GM12878 (cell line): ENCODE measurements around the gene NFKBIB. TPM values are rescaled to one million over a fixed set of nuclear protein-coding genes. Genes with fewer than 3 reads are reported as not detected.

Experiments used
- ATAC-seq: fragments of 200-7000 bp; cut with Tn5 transposase; 3 replicates; pipeline ENCODE4 v1.9.1; 2020; ENCODE audit warnings: mild to moderate bottlenecking, moderate library complexity
- BruUV-seq: library from RNA; stranded (reverse); fragments of 400-500 nt; replicated peaks from 2 replicates; lab custom pipeline; 2021; lab: Mats Ljungman, UMichigan
- CTCF ChIA-PET: fragments of 300-600 bp; sonication (Branson Sonifier 250); formaldehyde crosslinking; extraction: SDS; loops from one replicate; lab custom pipeline; 2021; ENCODE audit warnings: inconsistent platforms; lab: Yijun Ruan, JAX
- POLR2A ChIA-PET: fragments of 350-600 bp; formaldehyde crosslinking; extraction: SDS; loops from one replicate; lab custom pipeline; 2021; ENCODE audit warnings: inconsistent platforms; lab: Charles Lee
- RAD21 ChIA-PET: fragments of 300-600 bp; sonication (Branson Sonifier 250); formaldehyde crosslinking; loops from one replicate; lab custom pipeline; 2023; ENCODE audit warnings: antibody characterized with exemption; ENCODE audit not compliant: unreplicated experiment; lab: Charles Lee
- SMC1A ChIA-PET: fragments of 300-600 bp; sonication (Branson Sonifier 250); formaldehyde crosslinking; loops from one replicate; lab custom pipeline; 2023; ENCODE audit not compliant: unreplicated experiment, uncharacterized antibody; lab: Charles Lee
- DNase-seq: peaks from one replicate; pipeline ENCODE4 v3.0.0-alpha.2; 2011; ENCODE audit warnings: low read depth, low spot score
- FAIRE-seq: peaks from 3 replicates; lab custom pipeline; 2011; peaks lifted over from hg19 to GRCh38; lab: Jason Lieb, UNC
- H2AFZ ChIP-seq: 2 replicates; pipeline ENCODE4 v1.6.0; 2011; ENCODE audit warnings: low read depth, low read length, control low read depth; ENCODE audit not compliant: control insufficient read depth
- H3K27ac ChIP-seq: 2 replicates; pipeline ENCODE4 v1.5.1; 2011; ENCODE audit warnings: control low read depth; ENCODE audit not compliant: control insufficient read depth, insufficient read depth
- H3K27me3 ChIP-seq, 2 experiments: replicated peaks in 1 of 2; 2 replicates each; pipeline versions ENCODE4 v1.6.0 to v1.6.1; 2011; ENCODE audit warnings: low read length in 1 of 2; ENCODE audit not compliant: control insufficient read depth in 2 of 2, insufficient read depth in 2 of 2
- H3K36me3 ChIP-seq, 2 experiments: 2 replicates each; pipeline ENCODE4 v1.5.1; 2011; ENCODE audit warnings: low read length in 1 of 2; ENCODE audit not compliant: control insufficient read depth in 2 of 2, insufficient read depth in 2 of 2
- H3K4me1 ChIP-seq: 2 replicates; pipeline ENCODE4 v1.6.1; 2011; ENCODE audit warnings: mild to moderate bottlenecking, low read length, moderate library complexity, mixed read lengths; ENCODE audit not compliant: control insufficient read depth, insufficient read depth
- H3K4me2 ChIP-seq: 2 replicates; pipeline ENCODE4 v1.6.0; 2011; ENCODE audit warnings: control low read depth; ENCODE audit not compliant: control insufficient read depth, insufficient read depth
- H3K4me3 ChIP-seq: fragments of 200-600 bp; sonication (generic); 2 replicates; pipeline ENCODE4 v1.5.1; 2016
- H3K79me2 ChIP-seq: 2 replicates; pipeline ENCODE4 v1.6.0; 2011; ENCODE audit warnings: low read length; ENCODE audit not compliant: control insufficient read depth, insufficient read depth
- H3K9ac ChIP-seq: 2 replicates; pipeline ENCODE4 v1.8.0; 2011; ENCODE audit warnings: low read length, control low read depth, mixed read lengths; ENCODE audit not compliant: control insufficient read depth, insufficient read depth
- H3K9me3 ChIP-seq: replicated peaks from 3 replicates; pipeline ENCODE4 v1.5.1; 2011; ENCODE audit warnings: mild to moderate bottlenecking, low read length; ENCODE audit not compliant: control insufficient read depth, insufficient read depth
- H4K20me1 ChIP-seq: 2 replicates; pipeline ENCODE4 v1.6.0; 2011; ENCODE audit not compliant: control insufficient read depth, insufficient read depth
- NBN ChIP-seq: fragments of 450-650 bp; IDR thresholded peaks from 2 replicates; pipeline ENCODE4 v1.6.1; 2016
- PML ChIP-seq: IDR thresholded peaks from 2 replicates; pipeline ENCODE4 v1.6.1; 2012; ENCODE audit warnings: low read length, inconsistent platforms
- TAF1 ChIP-seq: IDR thresholded peaks from 2 replicates; pipeline ENCODE4 v1.6.1; 2011; ENCODE audit warnings: mild to moderate bottlenecking, low read depth, low read length, borderline replicate concordance
- WGBS: methylation state at CpG from one replicate; pipeline ENCODE4 v1.1.6; 2016; ENCODE audit warnings: low lambda C conversion rate; ENCODE audit not compliant: insufficient replicate concordance, insufficient coverage; ENCODE audit errors: missing lambda C conversion rate; 5-methylcytosine and 5-hydroxymethylcytosine counted together
- in situ Hi-C: fragments of 300-500 bp; cut with MboI; formaldehyde crosslinking; loops from 9 replicates; pipeline ENCODE4 v1.14.3; 2018; ENCODE audit warnings: mixed read lengths
- intact Hi-C: fragments of 100-400 bp; cut with micrococcal nuclease; formaldehyde crosslinking; loops from one replicate; pipeline ENCODE4 v1.14.2; 2022; ENCODE audit not compliant: unreplicated experiment
- polyA plus RNA-seq, 11 experiments: library from polyadenylated mRNA; depleted of rRNA in 4 of 11; unstranded in 6 of 11; stranded (reverse) in 5 of 11; fragments of >200 nt; fragmentation: Nextera tagmentation in 4 of 11; fragmentation: Illumina TruSeq in 1 of 11; extraction: Ambion mirVana in 4 of 11; extraction: Trizol in 1 of 11; gene quantifications; 1 replicate in 1 of 11; 2 replicates in 10 of 11; pipeline versions ENCODE4 v1.2.1 to v1.2.3, GENCODE V29; 2011 to 2016; ENCODE audit warnings: inconsistent platforms in 2 of 11, missing spikeins in 2 of 11, low read depth in 1 of 11
- total RNA-seq, 4 experiments: library from RNA; depleted of rRNA in 3 of 4; stranded (reverse); fragments of >200 nt in 3 of 4; fragmentation: Illumina TruSeq in 1 of 4; extraction: Trizol in 1 of 4; gene quantifications; 2 replicates each; pipeline versions ENCODE4 v1.2.1 to v1.2.3, GENCODE V29; 2013 to 2021
- TF ChIP-seq, protein P1 (sequence below): fragments of 450-650 bp; IDR thresholded peaks from 2 replicates; pipeline ENCODE4 v1.6.1; 2017; ENCODE audit warnings: mild to moderate bottlenecking, moderate library complexity
- TF ChIP-seq, protein P2 (sequence below): fragments of 450-650 bp; IDR thresholded peaks from 2 replicates; pipeline ENCODE4 v1.6.1; 2014; ENCODE audit warnings: mild to moderate bottlenecking

NFKBIB gene
- total and polyA plus RNA-seq, 10 of the 15 experiments (the other 5 are each of a cell fraction or from before 2014, with no cell fraction given), result 1.2 to 60.9 (median 31.0) TPM

DNA sequence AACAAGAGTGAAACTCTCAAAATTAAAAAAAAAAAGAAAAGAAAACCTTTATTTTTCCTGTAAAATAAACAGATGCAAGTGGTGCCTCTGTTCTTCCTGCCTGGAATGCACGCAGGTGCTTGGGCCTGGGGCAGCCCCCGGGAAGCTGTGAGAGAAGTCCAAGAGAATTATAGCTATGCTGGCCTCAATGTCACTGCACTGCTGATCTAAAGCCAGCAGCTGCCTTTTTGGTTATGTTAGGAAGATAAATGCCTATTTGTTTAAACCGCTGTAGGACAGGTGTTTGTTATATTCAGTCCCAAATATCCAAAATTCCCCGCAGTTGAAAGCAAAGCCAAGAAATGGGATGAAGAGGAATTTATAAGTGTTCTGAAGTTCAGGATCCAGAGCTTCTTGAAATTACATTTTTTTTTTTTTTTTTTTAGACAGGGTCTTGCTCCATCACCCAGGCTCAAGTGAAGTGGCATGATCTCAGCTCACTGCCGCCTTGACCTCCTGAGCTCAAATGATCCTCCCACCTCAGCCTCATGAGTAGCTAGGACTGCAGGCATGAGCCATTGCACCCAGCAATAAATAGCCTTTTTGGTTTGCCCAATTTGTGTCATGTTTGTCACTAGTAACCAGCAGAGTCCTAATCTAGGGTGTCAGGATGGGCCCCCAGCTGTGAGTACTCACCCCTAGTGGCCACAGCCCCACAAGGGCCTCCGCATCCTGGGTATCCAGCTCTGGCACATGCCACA is 23.9 kb upstream of the NFKBIB start:
- 0 out of 3 replicates have a peak, but pooled peaks have one; percentile 7 for ATAC-seq
- 92% methylated on average over 6 of the region's 6 CpGs for WGBS
- peaks cover 7% of the 10 kb centered on the region for H3K4me1 ChIP-seq
- peaks cover 0 to 4% of the 10 kb centered on the region in 2 experiments; a peak in 1 of 4 replicates for H3K36me3 ChIP-seq
- TF ChIP-seq TAF1, result no peak
- no peak overlapping the region for H3K4me3 ChIP-seq
- no TSS peak for BruUV-seq
- no peak for DNase-seq
- intact Hi-C loops (no loop called here), in situ Hi-C loops (no loop called here)
- no peaks in the 10 kb centered on the region; the same call in none of the 2 replicates for H3K79me2 ChIP-seq
- ChIA-PET POLR2A (interaction anchor here (1.0 to 3.0 kb wide), 4 partner anchors 11 to 27 kb away, joined by 3 to 12 read pairs (median 7); partner anchors contain the start of gene HNRNPL), RAD21 (interaction anchor here (0.7 kb wide), 1 partner anchor 54 kb away, joined by 3 read pairs; the partner anchor contains the start of genes MRPS12 and SARS2), SMC1A (interaction anchor here (0.6 to 1.2 kb wide), 4 partner anchors 12 to 914 kb away, joined by 3 to 4 read pairs (median 3); no protein-coding TSS in a partner anchor), CTCF (interaction anchor here (1.2 to 4.8 kb wide), 2 partner anchors 12 to 360 kb away, joined by 3 to 62 read pairs; no protein-coding TSS in a partner anchor)
- no peak overlapping the region for H2AFZ ChIP-seq
- H3K9me3 ChIP-seq, result no peaks in the 10 kb centered on the region
- no peaks in the 10 kb centered on the region for H4K20me1 ChIP-seq
- H3K9ac ChIP-seq, result no peak overlapping the region
- no peak for FAIRE-seq
- H3K4me2 ChIP-seq, result no peak overlapping the region
- H3K27me3 ChIP-seq, result no peaks in the 10 kb centered on the region
- H3K27ac ChIP-seq, result no peak overlapping the region

DNA sequence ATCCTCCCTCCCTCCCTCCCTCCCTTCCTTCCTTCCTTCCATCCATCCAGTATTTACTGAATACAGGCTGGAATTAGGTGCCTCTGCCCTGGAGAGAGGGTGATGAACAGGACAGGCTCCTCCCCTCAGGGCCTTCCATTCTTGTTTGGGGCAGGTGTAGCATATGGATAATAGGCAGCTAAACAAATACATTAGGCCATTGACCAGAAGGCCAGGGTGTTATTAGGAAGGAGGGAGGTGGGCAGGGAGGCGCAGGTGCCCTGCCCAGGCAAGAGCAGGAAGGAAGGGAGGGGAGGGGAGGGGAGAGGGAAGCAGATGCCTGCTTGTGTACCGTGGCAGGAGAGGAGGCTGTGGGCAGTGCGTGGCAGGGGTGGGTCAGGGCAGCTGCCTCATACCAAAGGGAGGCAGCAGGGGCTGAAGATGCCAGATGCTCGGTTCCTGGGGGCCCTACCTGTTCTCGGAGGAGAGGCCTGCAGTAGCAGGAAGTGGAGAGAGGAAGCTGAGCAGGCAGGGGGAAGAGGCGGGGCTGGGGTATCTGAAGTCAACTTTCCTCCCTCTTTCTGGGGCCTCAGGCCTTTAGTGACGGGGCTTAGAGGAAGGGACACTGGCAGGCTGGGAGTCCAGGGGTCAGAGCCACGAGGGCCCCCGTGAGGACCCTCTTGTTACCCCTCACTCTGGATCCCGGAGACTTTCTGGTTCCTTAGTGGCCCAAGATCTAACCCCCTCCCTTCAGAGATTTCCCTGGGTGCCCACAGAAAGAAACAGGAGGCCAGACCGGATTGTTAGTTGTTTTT is 21.8 kb upstream of the NFKBIB start, which contains the start of gene RINL:
Gene RINL, minus strand, starts transcription at position 495 of the 794 bp plus-strand sequence. CDS start 1,533 bp downstream, outside the sequence.
- ChIA-PET RAD21 (interaction anchor here (0.7 to 2.1 kb wide), 15 partner anchors 9 to 363 kb away, joined by 3 to 8 read pairs (median 4); partner anchors contain the start of genes ECH1, MAP4K1, MRPS12 and NFKBIB), SMC1A (interaction anchor here (0.6 to 1.9 kb wide), 12 partner anchors 8 to 365 kb away, joined by 3 to 9 read pairs (median 4); partner anchors contain the start of gene NFKBIB), CTCF (interaction anchor here (0.6 to 4.8 kb wide), 11 partner anchors 9 to 475 kb away, joined by 3 to 62 read pairs (median 4); partner anchors contain the start of genes FAM98C, HNRNPL, MRPS12 and SARS2), POLR2A (interaction anchor here (0.8 to 3.0 kb wide), 14 partner anchors 8 to 371 kb away, joined by 3 to 12 read pairs (median 5); partner anchors contain the start of genes ECH1, HNRNPL, NFKBIB and SIRT2)
- FAIRE-seq (peak; percentile 94), DNase-seq (no peak), ATAC-seq (peak; percentile 97)
- H2AFZ ChIP-seq, result peak within 1 kb of the TSS; percentile 90
- H3K9me3 ChIP-seq, result no peaks in the 10 kb centered on the region
- peaks cover 7% of the 10 kb centered on the region for H3K4me1 ChIP-seq
- no peaks in the 10 kb centered on the region for H3K27me3 ChIP-seq
- BruUV-seq, result no TSS peak
- H3K36me3 ChIP-seq, result peaks cover 0 to 4% of the 10 kb centered on the region in 2 experiments; a peak in 1 of 4 replicates
- WGBS, result 3% methylated on average over 9 of the region's 11 CpGs
- in situ Hi-C loops (no loop called here), intact Hi-C loops (loop anchor here (2.0 kb wide), 1 partner anchor 21 kb away; the partner anchor contains the start of genes NFKBIB and SIRT2)
- H3K79me2 ChIP-seq, result no peaks in the 10 kb centered on the region; the same call in none of the 2 replicates
- H4K20me1 ChIP-seq, result no peaks in the 10 kb centered on the region
- peak within 1 kb of the TSS; percentile 83 for H3K9ac ChIP-seq
- peak within 1 kb of the TSS; percentile 92 for H3K4me2 ChIP-seq
- H3K4me3 ChIP-seq, result peak within 1 kb of the TSS; percentile 73
- peak within 1 kb of the TSS; percentile 95 for H3K27ac ChIP-seq
- TF ChIP-seq, protein P1, sequence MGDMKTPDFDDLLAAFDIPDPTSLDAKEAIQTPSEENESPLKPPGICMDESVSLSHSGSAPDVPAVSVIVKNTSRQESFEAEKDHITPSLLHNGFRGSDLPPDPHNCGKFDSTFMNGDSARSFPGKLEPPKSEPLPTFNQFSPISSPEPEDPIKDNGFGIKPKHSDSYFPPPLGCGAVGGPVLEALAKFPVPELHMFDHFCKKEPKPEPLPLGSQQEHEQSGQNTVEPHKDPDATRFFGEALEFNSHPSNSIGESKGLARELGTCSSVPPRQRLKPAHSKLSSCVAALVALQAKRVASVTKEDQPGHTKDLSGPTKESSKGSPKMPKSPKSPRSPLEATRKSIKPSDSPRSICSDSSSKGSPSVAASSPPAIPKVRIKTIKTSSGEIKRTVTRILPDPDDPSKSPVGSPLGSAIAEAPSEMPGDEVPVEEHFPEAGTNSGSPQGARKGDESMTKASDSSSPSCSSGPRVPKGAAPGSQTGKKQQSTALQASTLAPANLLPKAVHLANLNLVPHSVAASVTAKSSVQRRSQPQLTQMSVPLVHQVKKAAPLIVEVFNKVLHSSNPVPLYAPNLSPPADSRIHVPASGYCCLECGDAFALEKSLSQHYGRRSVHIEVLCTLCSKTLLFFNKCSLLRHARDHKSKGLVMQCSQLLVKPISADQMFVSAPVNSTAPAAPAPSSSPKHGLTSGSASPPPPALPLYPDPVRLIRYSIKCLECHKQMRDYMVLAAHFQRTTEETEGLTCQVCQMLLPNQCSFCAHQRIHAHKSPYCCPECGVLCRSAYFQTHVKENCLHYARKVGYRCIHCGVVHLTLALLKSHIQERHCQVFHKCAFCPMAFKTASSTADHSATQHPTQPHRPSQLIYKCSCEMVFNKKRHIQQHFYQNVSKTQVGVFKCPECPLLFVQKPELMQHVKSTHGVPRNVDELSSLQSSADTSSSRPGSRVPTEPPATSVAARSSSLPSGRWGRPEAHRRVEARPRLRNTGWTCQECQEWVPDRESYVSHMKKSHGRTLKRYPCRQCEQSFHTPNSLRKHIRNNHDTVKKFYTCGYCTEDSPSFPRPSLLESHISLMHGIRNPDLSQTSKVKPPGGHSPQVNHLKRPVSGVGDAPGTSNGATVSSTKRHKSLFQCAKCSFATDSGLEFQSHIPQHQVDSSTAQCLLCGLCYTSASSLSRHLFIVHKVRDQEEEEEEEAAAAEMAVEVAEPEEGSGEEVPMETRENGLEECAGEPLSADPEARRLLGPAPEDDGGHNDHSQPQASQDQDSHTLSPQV, result no peak
- TF ChIP-seq PML (peak; percentile 34; the same call in 1 of the 2 replicates), NBN (peak; percentile 75; the same call in 1 of the 2 replicates)
- TF ChIP-seq, protein P2, sequence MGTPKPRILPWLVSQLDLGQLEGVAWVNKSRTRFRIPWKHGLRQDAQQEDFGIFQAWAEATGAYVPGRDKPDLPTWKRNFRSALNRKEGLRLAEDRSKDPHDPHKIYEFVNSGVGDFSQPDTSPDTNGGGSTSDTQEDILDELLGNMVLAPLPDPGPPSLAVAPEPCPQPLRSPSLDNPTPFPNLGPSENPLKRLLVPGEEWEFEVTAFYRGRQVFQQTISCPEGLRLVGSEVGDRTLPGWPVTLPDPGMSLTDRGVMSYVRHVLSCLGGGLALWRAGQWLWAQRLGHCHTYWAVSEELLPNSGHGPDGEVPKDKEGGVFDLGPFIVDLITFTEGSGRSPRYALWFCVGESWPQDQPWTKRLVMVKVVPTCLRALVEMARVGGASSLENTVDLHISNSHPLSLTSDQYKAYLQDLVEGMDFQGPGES, result no peak
